D721Med (cell line): Measurements from ENCODE around the gene BAHCC1.

ENCODE experiments used
- DNase-seq: peaks from one replicate; pipeline ENCODE4 v3.0.0; 2011; ENCODE audit warnings: low spot score; ENCODE audit not compliant: insufficient read length
- FAIRE-seq: peaks from 2 replicates; lab custom pipeline; 2011; peaks lifted over from hg19 to GRCh38; lab: Jason Lieb, UNC
- CTCF ChIP-seq: IDR thresholded peaks from 2 replicates; pipeline ENCODE4 v1.5.1; 2012; ENCODE audit warnings: mild to moderate bottlenecking, control low read depth; ENCODE audit not compliant: insufficient read depth; ENCODE audit errors: missing control alignments

Gene BAHCC1

GRCh38 chr17:81492706-81493105 lies 97.4 kb downstream of the BAHCC1 start:
- FAIRE-seq (no peak), DNase-seq (no peak)
- no peak for TF ChIP-seq CTCF

GRCh38 chr17:81493198-81494038 lies 98.2 kb downstream of the BAHCC1 start:
- DNase-seq: no peak
- FAIRE-seq: no peak
- TF ChIP-seq CTCF: no peak

GRCh38 chr17:81494626-81495377 lies 99.5 kb downstream of the BAHCC1 start:
- DNase-seq (no peak), FAIRE-seq (no peak)
- no peak for TF ChIP-seq CTCF

- no peak for TF ChIP-seq CTCF
- no peak for DNase-seq
- FAIRE-seq: no peak
These were observed 103.8 kb downstream of the BAHCC1 start for GRCh38 chr17:81498953-81499600.

- no peak for FAIRE-seq
- TF ChIP-seq CTCF: no peak
- DNase-seq: no peak
These were observed 104.3 kb downstream of the BAHCC1 start for GRCh38 chr17:81499601-81499970.

- TF ChIP-seq CTCF: no peak
- FAIRE-seq (no peak), DNase-seq (no peak)
These were observed 104.8 kb downstream of the BAHCC1 start for GRCh38 chr17:81500047-81500446.
